Natural killer cell (primary cell): ENCODE data around the gene SNAP25. TPM values are rescaled to one million over a fixed set of nuclear protein-coding genes. Genes with fewer than 3 reads are reported as not detected.

Source experiments
- ATAC-seq, 3 donors: fragments of 150-1000 bp in 2 of 3; fragments of 200-7000 bp in 1 of 3; cut with Tn5 transposase; 1 replicate in 1 of 3; 2 replicates in 2 of 3; pipeline ENCODE4 v1.10.0; 2021; ENCODE audit warnings: mild to moderate bottlenecking in 2 of 3, moderate library complexity in 2 of 3
- DNase-seq, 2 donors: peaks; one replicate each; pipeline versions ENCODE4 v3.0.0 to v3.0.0-alpha.2; 2013 to 2021; ENCODE audit warnings: mixed read lengths in 1 of 2
- H3K27ac ChIP-seq: one replicate; pipeline ENCODE4 v1.5.1; 2013; ENCODE audit warnings: mild to moderate bottlenecking, low read length
- H3K27me3 ChIP-seq: one replicate; pipeline ENCODE4 v1.6.1; 2013; ENCODE audit warnings: low read length; ENCODE audit not compliant: control insufficient read depth, insufficient read depth
- H3K36me3 ChIP-seq: one replicate; pipeline ENCODE4 v1.6.1; 2013; ENCODE audit warnings: low read length; ENCODE audit not compliant: control insufficient read depth, insufficient read depth
- H3K4me1 ChIP-seq: one replicate; pipeline ENCODE4 v1.6.1; 2013; ENCODE audit warnings: low read length; ENCODE audit not compliant: control insufficient read depth, insufficient read depth
- H3K4me3 ChIP-seq: one replicate; pipeline ENCODE4 v1.5.1; 2013; ENCODE audit warnings: low read length
- H3K9me3 ChIP-seq: one replicate; pipeline ENCODE4 v1.6.1; 2013; ENCODE audit warnings: low read length; ENCODE audit not compliant: control insufficient read depth, insufficient read depth
- H3K27ac Mint-ChIP-seq, 2 donors: one replicate each; pipeline ENCODE4 v1.8.0; 2022; ENCODE audit warnings: mild to moderate bottlenecking in 2 of 2, mixed read lengths in 2 of 2, moderate library complexity in 1 of 2
- H3K27me3 Mint-ChIP-seq, 2 donors: one replicate each; pipeline ENCODE4 v1.8.0; 2022; ENCODE audit warnings: low read depth in 2 of 2, mixed read lengths in 2 of 2
- H3K36me3 Mint-ChIP-seq: one replicate; pipeline ENCODE4 v1.8.0; 2022; ENCODE audit warnings: mixed read lengths
- H3K4me1 Mint-ChIP-seq, 2 donors: one replicate each; pipeline ENCODE4 v1.8.0; 2022; ENCODE audit warnings: mixed read lengths in 2 of 2
- H3K4me3 Mint-ChIP-seq: one replicate; pipeline ENCODE4 v1.8.0; 2022; ENCODE audit warnings: mild to moderate bottlenecking, moderate library complexity, mixed read lengths
- H3K9me3 Mint-ChIP-seq, 2 donors: one replicate each; pipeline ENCODE4 v1.8.0; 2022; ENCODE audit warnings: mixed read lengths in 2 of 2
- CTCF ChIP-seq: fragments of 200-600 bp; IDR thresholded peaks from one replicate; pipeline ENCODE4 v1.8.0; 2022; ENCODE audit warnings: antibody characterized with exemption
- WGBS: methylation state at CpG from one replicate; pipeline ENCODE4 v1.1.7; 2013; ENCODE audit warnings: missing lambda C conversion rate; ENCODE audit not compliant: insufficient coverage; 5-methylcytosine and 5-hydroxymethylcytosine counted together
- intact Hi-C: fragments of 100-400 bp; cut with micrococcal nuclease; formaldehyde crosslinking; loops from one replicate; pipeline ENCODE4 v1.14.2; 2022
- total RNA-seq, 4 donors: library from RNA; stranded (reverse); fragments of 120-200 nt in 1 of 4; gene quantifications; one replicate each; pipeline versions ENCODE4 v1.2.3 to v1.2.4, GENCODE V29; 2013 to 2022

Gene SNAP25
- total RNA-seq, 3 donors from 2014 or later (not counting 1 experiment from before 2014, with no cell fraction given) = not detected

- H3K4me3 ChIP-seq = no peak overlapping the region
- peaks cover 9% of the 10 kb centered on the region for H3K4me1 ChIP-seq
- no peaks in the 10 kb centered on the region for H3K27me3 ChIP-seq
- intact Hi-C loops = no loop called here
- Mint-ChIP-seq H3K27ac (no peak overlapping the region), H3K4me1 (peaks cover 11 to 12% of the 10 kb centered on the region in 2 donors), H3K36me3 (no peaks in the 10 kb centered on the region), H3K9me3 (no peaks in the 10 kb centered on the region), H3K4me3 (no peak overlapping the region), H3K27me3 (peaks cover 9 to 12% of the 10 kb centered on the region in 2 donors)
- TF ChIP-seq CTCF = no peak
- no peaks in the 10 kb centered on the region for H3K9me3 ChIP-seq
- no peak overlapping the region for H3K27ac ChIP-seq
- ATAC-seq = no peak
- no peak for DNase-seq
- H3K36me3 ChIP-seq = no peaks in the 10 kb centered on the region
- 87% methylated on average over 5 of the region's 6 CpGs for WGBS
These were observed 30.6 kb downstream of the SNAP25 start for GRCh38 chr20:10249048-10249770.

GRCh38 chr20:10249822-10250221 is 31.2 kb downstream of the SNAP25 start:
- H3K36me3 ChIP-seq = no peaks in the 10 kb centered on the region
- Mint-ChIP-seq H3K9me3 (no peaks in the 10 kb centered on the region), H3K27me3 (peaks cover 11 to 12% of the 10 kb centered on the region in 2 donors), H3K4me3 (no peak overlapping the region), H3K36me3 (no peaks in the 10 kb centered on the region), H3K4me1 (peaks cover 14 to 17% of the 10 kb centered on the region in 2 donors), H3K27ac (no peak overlapping the region)
- peaks cover 10% of the 10 kb centered on the region for H3K4me1 ChIP-seq
- H3K9me3 ChIP-seq = no peaks in the 10 kb centered on the region
- H3K4me3 ChIP-seq = no peak overlapping the region
- no peaks in the 10 kb centered on the region for H3K27me3 ChIP-seq
- WGBS = 91% methylated on average over 2 of the region's 2 CpGs
- no peak overlapping the region for H3K27ac ChIP-seq
- DNase-seq (no peak), ATAC-seq (no peak)
- intact Hi-C loops = no loop called here
- TF ChIP-seq CTCF = no peak

- ATAC-seq (no peak), DNase-seq (no peak)
- WGBS = 88% methylated on average over 5 of the region's 5 CpGs
- Histone ChIP-seq H3K27me3 (no peaks in the 10 kb centered on the region), H3K4me1 (peaks cover 10% of the 10 kb centered on the region), H3K27ac (no peak overlapping the region), H3K36me3 (no peaks in the 10 kb centered on the region), H3K9me3 (no peaks in the 10 kb centered on the region), H3K4me3 (no peak overlapping the region)
- no peak overlapping the region for H3K4me3 Mint-ChIP-seq
- no peaks in the 10 kb centered on the region for H3K9me3 Mint-ChIP-seq
- peaks cover 5 to 6% of the 10 kb centered on the region in 2 donors for H3K27me3 Mint-ChIP-seq
- intact Hi-C loops = no loop called here
- H3K4me1 Mint-ChIP-seq = peaks cover 14 to 17% of the 10 kb centered on the region in 2 donors
- H3K36me3 Mint-ChIP-seq = no peaks in the 10 kb centered on the region
- TF ChIP-seq CTCF = no peak
- H3K27ac Mint-ChIP-seq = no peak overlapping the region
These were observed 32.3 kb downstream of the SNAP25 start for GRCh38 chr20:10250902-10251301.

DNA sequence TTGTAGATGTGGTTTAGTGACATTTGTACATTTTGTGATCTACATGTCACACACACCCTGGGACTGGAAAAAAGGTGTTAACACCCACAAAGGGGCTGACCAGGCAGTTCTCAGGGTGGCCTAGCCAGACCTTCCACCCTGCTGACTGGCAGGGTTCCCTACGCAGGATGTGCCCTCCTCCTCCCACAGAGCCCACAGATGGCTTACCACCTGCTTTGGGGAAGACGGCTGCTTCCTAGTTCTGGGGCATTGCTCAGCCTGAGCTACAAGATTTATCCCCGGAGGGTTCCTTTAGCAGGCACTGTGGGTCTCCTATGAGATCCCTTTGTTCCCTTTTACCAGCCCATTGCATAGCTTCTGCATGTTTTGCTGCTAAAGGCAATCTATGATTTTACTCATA is 35.1 kb downstream of the SNAP25 start:
- intact Hi-C loops = no loop called here
- no peak overlapping the region for H3K4me3 ChIP-seq
- Mint-ChIP-seq H3K4me1 (peaks cover 14 to 17% of the 10 kb centered on the region in 2 donors), H3K36me3 (no peaks in the 10 kb centered on the region), H3K4me3 (no peak overlapping the region), H3K9me3 (no peaks in the 10 kb centered on the region), H3K27me3 (peaks cover 0 to 7% of the 10 kb centered on the region in 2 donors), H3K27ac (no peak overlapping the region)
- 1% methylated on average over 3 of the region's 3 CpGs for WGBS
- H3K4me1 ChIP-seq = peaks cover 10% of the 10 kb centered on the region
- TF ChIP-seq CTCF = no peak
- H3K9me3 ChIP-seq = no peaks in the 10 kb centered on the region
- no peaks in the 10 kb centered on the region for H3K27me3 ChIP-seq
- ATAC-seq (peak in 2 of 3 donors; percentile 34 to 71), DNase-seq (no peak)
- no peaks in the 10 kb centered on the region for H3K36me3 ChIP-seq
- no peak overlapping the region for H3K27ac ChIP-seq
